Pons (tissue), 1 donor: ENCODE results near the gene PAM.

ENCODE experiments used
- DNase-seq: peaks from one replicate; pipeline ENCODE4 v3.0.0-alpha.2; 2016; ENCODE audit warnings: low spot score

Gene PAM

GRCh38 chr5:102781786-102782185 is 26.7 kb downstream of the PAM start:
- no peak for DNase-seq

GRCh38 chr5:102782217-102782872 is 27.2 kb downstream of the PAM start:
- no peak for DNase-seq

DNA sequence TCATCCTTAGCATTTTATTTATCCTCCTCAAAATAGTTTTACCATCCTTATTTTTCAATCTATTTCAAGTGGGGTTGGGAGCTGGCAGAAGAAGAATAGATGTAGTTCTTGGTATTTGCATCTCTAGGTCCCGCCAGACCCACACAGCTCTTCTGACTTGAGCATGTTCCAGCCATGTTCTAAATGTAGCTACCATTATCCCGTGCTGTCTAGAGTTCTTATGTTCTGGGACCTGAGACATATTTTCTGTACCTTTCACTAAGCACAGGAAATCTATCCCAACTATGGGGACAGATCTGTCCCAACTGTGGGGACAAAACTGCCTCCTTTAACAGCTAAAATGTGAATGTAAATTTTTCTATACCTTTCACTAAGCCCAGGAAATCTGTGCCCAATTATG is 32.0 kb downstream of the PAM start:
- no peak for DNase-seq

GRCh38 chr5:102788788-102789187 is 33.7 kb downstream of the PAM start:
- no peak for DNase-seq

- DNase-seq = no peak
These were observed 34.4 kb downstream of the PAM start for GRCh38 chr5:102789469-102789868.

GRCh38 chr5:102790748-102791147 is 35.6 kb downstream of the PAM start:
- DNase-seq = no peak

- no peak for DNase-seq
These were observed 37.6 kb downstream of the PAM start for GRCh38 chr5:102792705-102793104.

DNA sequence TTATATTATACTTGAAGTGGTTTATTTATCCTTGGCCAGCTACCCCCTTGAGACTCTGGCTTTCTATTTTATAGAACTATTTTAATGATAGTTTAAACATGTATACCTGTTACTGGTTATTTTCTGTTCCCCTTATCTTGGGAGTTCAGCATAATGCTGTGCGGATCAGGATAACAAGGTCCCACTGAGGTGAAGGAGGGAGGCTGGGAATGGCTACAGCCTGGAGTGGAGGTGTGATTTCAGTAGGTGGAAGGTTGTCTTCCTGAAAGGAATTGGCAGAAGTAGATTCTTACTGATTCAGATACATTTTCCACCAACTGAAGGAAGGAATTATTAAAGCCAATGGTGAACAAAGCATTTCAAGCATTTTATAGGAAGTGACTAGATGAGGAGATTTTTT is 38.9 kb downstream of the PAM start:
- DNase-seq = no peak

DNA sequence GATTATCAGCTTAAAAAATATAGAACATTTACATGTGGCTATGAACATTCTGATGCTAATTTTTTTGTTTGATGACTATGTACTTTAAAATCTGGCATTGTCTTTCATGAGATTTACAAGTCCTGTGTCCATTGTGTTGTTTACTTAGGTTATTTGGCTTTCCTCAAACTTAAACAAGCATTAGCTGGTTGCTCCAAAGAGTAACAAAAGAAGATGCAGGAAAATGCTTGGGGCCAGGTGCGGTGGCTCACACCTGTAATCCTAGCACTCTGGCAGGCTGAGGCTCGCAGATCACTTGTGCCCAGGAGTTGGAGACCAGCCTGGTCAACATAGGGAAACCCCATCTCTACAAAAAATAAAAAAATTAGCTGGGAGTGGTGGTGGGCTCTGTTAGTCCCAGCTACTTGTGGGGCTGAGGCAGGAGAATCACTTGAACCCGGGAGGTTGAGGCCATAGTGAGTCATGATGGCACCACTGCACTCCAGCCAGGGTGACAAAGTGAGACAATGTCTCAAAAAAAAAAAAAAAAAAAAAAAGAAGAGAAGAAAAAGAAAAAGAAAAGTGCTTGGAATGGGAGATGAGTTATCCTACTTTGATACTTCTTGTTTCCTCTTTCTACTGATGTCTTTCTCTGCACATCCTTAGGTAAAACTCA is 39.7 kb downstream of the PAM start:
- no peak for DNase-seq

DNA sequence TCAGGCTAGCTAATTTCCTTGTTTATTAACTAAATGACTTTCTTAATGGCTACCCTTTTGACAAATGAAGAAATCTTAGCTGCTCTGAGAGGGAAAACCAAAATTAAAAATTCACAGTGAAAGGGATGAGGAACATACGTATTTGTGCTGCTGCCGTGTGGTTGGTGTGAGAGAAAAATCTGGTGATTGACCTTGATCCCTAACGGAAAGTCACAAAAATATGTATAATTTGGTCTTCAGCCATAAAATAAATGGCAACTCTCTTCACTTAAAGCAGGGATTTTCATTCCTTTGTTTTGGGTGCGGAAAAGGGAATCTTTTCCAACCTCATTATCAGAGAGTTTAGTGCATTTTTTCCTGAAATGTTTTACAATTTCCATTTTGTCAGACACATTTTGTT is 40.4 kb downstream of the PAM start:
- no peak for DNase-seq

DNA sequence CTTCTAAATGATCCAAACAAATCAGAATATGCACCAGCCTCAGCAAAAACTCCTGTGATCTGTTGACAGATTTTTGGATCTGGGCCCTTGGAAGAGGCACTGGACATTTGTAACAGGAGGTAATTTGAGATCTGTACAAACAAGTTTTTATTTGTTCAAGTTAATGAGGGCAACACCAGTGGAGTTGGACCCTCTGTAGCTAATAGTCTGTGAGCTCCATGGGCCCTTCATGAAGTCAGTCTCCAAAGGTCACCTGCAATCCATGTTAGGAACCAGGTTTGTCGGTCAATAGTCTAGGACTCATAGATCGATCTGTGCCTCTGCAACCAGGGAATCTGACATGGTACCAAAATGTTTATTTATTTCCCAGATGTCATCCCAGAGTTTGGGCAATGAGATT is 40.9 kb downstream of the PAM start:
- no peak for DNase-seq

GRCh38 chr5:102796498-102796897 is 41.4 kb downstream of the PAM start:
- no peak for DNase-seq

GRCh38 chr5:102797322-102797884 is 42.3 kb downstream of the PAM start:
- no peak for DNase-seq

DNA sequence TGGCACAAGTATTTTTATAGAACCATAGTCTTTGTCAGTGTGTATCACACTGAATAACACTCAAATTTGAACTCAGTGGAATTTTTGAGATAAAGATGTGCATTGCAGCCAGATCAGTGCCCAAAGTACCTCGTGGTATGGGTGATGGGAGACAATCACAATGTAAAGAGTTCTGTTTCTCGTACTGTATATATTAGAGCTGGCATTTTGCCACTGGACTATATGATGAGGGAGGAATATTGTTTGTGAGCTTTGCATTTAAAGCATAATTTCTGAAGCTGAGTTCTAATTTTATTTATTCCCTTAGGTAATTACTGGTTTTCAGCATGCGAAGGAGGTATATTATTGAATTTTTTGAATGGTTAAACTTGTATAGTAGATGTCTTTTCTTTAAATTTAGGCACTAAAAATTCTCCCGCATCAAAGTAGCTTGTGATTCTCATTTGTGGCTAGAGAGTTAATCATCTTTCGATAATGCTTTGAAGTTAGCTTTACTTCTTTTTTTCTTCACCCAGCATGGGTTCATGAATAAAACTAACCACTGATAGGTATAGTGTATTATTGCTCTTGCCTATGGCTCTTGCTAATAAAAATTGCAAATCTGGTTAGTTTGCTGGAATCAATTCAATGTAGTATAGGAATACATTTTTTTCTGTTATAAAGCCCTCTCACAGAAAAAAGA is 43.1 kb downstream of the PAM start:
- DNase-seq = no peak

DNA sequence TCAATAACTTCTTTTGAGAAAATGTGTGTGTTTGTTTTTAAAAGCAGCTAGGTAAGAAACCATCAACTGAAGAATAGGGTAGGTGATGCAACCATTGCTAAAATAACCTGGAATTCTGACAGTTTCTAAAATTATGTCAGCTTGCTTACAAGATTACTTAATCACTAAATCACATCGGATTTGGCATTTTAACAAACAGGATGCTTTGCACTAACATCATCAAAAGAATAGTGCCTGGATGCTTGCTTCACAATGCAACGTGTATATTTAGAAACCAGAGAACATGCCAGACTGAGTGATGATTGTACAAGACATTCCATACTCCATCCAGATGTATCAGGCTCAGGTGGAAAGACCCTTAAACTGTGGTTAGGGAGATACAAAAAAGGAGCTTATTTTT is 43.9 kb downstream of the PAM start:
- DNase-seq = no peak

- no peak for DNase-seq
These were observed 45.3 kb downstream of the PAM start for GRCh38 chr5:102800427-102800826.

GRCh38 chr5:102801371-102801770 is 46.3 kb downstream of the PAM start:
- no peak for DNase-seq

- DNase-seq = no peak
These were observed 47.8 kb downstream of the PAM start for GRCh38 chr5:102802708-102803458.

GRCh38 chr5:102807878-102808502 is 52.9 kb downstream of the PAM start:
- no peak for DNase-seq

DNA sequence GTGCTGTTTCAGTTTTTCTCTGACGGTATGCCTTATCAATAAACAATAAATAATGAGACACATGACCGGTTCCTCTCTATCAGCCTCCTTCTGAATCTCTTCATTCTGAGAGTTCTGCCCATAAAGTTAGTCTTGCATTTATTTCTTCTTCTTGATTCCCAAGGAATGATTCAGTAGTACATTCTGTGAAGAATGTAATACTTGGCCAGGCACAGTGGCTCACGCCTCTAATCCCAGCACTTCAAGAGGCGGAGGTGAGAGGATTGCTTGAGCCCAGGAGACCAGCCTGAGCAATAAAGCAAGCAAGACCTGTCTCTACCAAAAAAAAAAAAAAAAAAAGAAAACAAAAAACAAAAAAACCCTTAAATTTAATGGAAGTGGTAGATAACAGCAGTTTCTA is 53.9 kb downstream of the PAM start:
- DNase-seq = no peak

- DNase-seq = no peak
These were observed 56.9 kb downstream of the PAM start for GRCh38 chr5:102811972-102812371.

DNA sequence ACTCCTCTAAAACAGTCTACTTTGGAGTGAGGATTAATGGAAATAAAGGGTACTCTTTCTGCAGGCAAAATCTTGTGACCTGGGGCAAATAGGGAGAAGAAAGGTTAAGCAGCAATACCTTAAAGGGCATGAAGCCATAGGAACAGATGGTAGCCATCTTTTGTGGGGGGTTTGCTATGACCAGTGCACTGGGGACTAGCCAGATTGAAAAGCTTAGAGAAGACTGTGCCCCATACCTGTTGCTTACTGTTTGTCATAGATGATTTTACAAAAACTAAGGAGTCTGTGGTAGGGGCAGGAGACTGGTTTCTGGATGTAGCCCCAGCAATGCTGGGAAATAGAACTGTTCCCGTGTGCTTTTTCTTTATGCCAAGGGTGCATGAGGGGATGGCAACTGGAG is 58.6 kb downstream of the PAM start:
- no peak for DNase-seq
